GM19351 (cell line): ENCODE measurements around the gene APBB2.
A peak's percentile ranks its signal among the peaks of the same experiment; 100 is the strongest.
"Not testable (repeated sequence)": the region's sequence is repeated elsewhere in the genome, so short reads cannot be mapped to it uniquely, and the experiment has no call there.

ENCODE experiments used
- ATAC-seq: cut with Tn5 transposase; IDR thresholded peaks from one replicate; pipeline ENCODE4 v1.9.1; 2021; ENCODE audit warnings: mild to moderate bottlenecking, moderate library complexity; ENCODE audit not compliant: unreplicated experiment

Gene APBB2

DNA sequence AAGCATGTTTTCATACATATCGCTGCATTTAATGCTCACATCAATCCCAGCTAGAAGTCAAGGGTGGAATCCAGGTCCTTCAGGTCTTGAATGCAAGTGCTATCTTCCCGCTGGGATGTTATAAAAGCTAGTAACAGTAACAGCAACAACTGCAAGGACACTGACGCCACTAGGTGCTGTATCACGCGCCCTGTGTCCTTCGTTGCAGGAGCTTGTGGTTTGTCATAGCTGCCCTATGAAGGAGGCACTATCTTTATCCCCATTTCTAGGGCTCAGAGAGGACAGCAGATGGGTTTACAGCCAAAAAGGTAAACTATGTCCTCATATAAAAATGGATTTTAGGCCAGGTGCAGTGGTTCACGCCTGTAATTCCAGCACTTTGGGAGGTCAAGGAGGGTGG, 261.7 kb downstream of the APBB2 start:
- no peak for ATAC-seq

DNA sequence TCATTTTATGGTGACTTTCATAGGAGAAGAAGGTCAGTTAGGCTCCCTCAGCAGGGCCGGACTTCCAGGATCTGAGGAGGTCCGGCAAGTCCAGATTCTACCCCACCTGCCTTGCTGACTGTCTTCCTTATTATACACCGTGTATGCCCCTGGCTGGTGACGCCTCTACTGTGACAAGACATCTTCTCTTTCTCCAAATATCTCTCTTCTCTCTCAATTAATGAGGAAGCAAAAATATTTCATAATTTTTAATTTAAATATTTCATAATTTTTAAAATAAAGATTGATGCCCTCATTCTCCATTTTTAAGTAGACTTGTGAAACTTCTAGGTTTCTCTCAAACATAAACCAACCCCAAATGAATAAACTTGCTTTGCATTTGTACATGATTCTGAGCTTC, 262.1 kb downstream of the APBB2 start:
- ATAC-seq = no peak

- no peak for ATAC-seq
Measured at GRCh38 chr4:40951026-40951425, 263.3 kb downstream of the APBB2 start.

DNA sequence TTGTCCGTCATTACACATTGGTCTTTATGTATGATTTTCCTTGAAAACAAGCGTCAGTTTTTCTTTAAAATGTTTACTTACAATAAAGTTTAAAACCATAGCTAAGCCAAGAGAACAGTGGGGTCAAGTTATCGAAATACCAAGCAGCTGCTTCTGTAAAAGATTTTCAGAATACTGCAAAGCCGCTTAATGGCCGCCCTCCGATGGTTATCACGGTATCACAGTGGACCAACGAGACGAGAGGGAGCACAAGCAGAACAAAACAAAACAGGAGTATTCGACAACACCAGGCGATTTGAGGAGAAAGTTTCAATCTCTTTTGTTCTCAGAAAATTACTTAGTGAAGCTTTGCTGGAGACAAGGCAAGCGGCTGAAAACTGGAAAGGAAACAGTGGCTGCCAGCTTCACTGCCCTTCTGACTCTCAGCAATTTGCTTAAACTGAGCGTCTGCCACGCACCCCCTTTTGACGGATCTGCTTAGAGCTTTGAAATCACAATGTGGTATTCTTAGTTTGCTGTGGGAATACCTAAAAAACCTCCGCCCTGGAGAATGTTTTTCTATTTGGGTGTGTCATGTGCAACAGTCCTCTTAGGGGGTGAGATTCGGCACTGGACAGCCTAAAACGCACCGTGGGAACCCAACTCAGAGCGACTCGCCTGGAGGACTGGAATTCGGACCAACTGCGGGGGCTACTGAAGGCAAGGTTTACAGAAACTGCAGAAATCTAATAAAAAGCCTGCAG, 264.8 kb downstream of the APBB2 start:
- no peak for ATAC-seq

GRCh38 chr4:40948014-40948413, 266.3 kb downstream of the APBB2 start:
- ATAC-seq = no peak

DNA sequence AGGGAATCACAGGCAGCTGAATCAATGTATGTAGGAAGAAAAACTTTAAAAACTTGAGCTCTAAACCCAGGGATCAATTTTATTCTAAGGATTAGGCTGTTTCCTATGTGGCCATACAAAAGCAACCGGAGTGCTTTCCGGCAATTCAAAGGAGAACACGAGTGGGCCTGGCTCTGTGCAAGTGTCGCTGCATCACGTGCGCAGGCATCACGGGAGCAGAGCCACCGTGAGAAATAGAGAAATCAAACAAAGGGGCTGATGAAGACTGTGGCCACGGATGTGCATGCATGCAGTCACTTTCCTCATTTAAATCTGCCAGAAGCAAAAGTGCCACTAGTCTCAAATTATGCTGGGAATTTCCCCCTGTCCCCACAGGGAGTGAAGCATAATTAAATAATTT, 267.7 kb downstream of the APBB2 start:
- ATAC-seq = no peak

DNA sequence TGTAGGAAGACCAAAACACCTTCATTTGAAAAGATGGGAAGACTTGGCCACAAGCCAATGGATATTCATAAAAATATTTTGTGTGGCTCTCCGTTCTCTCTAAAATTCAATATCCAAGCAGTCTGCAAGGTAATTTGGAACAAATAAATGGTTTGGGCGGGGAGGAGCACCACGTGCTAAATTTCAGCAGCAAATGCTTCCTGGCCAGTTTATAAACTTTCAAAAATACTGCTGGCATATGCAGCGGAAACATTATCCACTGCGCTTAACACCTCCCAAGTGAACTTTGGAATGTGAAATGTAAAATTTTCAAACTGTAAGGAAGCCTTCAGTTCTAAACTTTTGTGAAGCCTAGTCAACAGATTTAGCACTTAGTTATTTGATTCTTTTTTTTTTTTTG, 273.6 kb downstream of the APBB2 start:
- ATAC-seq = no peak

DNA sequence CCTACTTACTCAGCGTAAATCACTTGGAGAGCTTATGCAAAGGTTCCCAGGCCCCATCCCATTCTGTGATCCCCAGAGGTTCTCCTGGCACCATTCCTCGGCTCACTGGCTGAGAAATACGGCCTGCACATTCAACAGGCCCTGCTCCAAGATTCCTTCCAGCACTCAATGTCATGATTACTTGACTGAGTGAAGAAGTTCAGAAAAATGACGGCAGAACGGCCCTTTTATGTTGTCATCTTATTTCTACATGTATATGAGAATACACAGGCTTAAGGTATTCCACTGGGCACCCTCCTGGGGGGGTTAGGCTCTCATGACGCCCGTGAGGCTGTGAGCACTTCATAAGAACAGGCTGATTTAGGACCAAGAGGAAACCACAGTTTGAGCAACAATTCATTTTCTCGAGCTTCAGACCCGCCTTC, 274.0 kb downstream of the APBB2 start:
- ATAC-seq = no peak

GRCh38 chr4:40939856-40940255, 274.5 kb downstream of the APBB2 start:
- no peak for ATAC-seq

DNA sequence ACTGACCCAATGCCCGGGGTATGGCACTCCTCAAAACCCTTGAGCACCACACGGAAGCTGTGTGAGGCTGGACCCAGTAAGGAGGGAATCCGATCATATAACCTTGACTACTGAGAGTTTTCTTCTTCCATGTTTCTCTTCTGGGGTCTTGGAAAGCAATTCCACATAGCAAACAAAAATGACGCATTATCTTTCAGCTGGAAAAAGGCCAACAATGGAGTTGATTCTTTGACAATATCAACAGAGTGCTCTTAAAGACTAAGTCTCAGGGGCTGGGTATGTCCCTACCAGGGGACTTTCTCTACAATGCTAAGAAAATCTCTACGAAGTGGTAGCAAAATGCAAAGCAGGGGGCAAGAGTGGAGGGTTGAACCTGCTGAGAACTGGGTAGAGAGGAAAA, 276.0 kb downstream of the APBB2 start:
- no peak for ATAC-seq

DNA sequence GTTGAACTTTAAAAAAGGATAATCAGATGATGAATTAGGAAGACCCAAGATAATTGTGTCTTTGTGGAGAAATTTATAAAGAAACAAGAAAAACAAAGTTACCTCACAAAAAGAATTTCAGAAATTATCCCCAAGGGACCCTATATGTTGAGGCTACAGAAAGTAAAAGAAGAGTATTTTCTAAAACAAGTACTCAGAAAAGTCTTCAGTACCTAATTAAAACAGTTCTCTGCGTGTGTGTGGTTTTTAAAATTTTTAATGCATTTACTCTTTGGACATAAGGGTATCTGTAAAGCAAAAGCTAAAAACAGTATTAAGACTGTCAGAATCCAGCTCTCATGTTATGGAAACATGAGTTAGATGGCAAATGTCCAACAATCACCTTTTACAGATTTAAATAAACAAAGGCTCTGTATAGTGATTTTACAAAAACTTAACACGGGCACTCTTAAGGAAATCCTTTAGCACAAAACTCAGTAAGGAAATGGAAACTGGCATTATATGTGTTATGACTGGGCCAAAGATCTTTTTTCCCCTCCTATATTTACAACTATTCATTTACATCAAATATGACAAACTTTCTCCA, 277.1 kb downstream of the APBB2 start:
- no peak for ATAC-seq

GRCh38 chr4:40934676-40935075, 279.7 kb downstream of the APBB2 start:
- ATAC-seq = no peak

DNA sequence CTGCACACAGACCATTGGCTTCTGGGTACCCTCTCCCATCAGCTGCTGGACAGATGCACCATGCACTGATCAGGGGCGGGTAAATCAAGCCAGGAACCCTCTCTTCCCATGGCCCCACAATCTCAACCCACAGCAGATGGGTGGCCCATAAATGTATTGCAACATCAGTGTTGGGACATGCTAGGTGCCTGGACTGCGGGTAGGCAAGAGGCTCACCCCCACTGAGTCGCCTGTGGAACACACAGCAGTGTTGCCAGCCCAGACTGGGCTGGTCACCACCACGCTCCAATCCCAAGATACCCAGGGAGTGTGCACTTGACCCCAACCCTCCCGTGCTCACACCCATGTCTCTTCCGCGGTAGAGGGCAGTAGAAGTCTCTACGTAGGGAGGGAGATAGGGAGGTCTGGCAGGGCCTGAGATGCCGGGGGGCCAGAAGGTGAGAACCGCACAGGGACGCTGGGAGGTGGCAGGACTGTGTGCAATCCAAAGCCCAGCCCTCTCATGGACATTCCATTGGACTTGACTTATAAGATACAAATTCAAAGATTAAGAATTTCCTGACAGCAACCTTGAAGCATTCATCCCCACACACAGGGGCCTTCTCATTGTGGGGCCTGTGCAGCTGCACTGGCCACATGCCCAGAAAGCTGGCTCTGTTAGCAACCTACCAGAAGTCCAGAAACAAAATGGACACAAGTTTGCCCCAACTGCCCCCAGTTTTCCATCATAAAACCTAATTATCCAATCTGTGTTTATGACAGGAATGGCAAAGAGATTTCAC, 280.9 kb downstream of the APBB2 start:
- no peak for ATAC-seq

DNA sequence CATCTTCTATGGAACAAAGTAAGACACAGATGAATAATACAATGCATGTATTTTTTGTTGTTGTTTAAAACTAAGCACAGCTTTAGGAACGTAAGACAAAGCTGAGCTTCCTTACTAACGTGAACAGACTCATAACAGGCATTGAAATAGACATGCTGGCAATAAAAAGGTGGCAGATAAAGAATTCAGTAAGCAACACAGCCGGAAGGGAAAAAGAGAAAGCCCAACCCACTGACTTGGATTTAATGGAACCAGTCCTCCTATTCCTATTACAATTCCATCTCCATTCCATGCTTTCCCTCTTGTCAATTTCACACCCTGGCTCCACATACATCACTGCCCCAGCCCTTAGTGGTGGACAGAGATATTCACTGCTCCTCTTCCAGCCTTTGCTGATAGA, 282.5 kb downstream of the APBB2 start:
- no peak for ATAC-seq

DNA sequence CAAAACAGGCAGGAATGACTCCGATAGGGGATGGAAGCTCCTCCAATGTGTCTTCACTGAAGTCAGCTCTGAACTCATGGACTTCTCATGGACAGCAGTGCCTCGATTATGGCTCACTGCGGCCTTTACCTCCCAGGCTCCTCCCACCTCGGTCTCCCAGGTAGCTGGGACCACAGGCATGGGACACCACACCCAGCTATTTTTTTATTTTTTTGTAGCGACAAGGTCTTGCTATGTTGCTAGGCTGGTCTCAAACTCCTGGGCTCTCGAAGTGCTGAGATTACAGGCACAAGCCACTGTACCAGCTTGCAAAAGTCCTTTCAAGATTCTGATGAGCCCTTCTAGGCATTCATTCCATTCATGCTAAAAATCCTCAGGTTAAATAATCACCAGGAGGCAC, 283.1 kb downstream of the APBB2 start:
- no peak for ATAC-seq

DNA sequence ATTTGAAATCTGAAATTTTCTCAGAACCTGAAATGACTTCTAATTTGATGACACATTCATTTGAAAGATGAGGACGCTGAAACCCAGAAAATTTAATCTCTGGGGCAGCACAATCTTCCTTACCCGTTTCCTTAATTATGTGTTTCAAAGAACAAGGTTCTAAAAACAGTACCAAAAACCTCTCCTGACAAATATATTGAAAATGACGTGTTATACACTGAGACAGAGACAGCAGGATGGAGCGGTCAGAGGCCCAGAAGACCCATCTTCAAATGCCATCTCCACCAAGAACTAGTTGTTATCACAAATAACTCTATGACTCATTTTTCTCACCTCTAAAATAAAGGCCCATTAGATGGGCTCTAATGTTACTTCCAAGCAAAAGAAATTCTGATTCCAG, 287.3 kb downstream of the APBB2 start:
- ATAC-seq = no peak

GRCh38 chr4:40924793-40925117, 289.6 kb downstream of the APBB2 start:
- ATAC-seq = no peak

DNA sequence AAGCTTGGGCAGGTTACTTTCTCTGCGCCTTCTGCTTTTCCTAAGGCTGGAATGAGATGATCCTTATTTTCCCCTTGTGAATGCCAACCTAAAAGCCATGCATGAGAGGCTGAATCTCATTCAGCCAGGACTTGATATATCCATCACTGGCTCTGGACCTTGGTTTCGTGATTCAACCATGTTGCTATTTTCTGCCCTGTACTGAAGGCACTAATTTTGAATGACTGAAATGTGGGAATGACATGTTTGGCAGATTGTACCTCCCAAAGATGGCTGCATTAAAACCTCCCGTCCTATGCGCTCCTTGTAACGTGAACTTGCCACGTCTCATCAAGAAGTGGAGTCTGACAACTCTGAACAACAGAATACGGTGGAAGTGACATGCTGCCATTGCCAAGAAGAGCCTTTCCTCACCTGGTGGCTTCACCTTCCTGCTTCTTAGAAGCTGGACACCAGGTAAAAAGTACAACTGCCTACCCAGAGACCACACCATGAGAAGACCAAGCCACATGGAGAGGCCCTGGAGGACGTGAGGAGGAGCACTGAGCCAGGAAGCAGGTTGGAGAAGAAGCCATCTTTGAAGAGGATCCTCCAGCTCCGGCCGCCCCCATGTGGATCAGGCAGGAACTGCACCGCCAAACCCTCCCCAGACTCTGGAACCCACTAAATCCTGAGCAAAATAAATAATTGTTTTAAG, 290.1 kb downstream of the APBB2 start:
- ATAC-seq = peak; percentile 93

DNA sequence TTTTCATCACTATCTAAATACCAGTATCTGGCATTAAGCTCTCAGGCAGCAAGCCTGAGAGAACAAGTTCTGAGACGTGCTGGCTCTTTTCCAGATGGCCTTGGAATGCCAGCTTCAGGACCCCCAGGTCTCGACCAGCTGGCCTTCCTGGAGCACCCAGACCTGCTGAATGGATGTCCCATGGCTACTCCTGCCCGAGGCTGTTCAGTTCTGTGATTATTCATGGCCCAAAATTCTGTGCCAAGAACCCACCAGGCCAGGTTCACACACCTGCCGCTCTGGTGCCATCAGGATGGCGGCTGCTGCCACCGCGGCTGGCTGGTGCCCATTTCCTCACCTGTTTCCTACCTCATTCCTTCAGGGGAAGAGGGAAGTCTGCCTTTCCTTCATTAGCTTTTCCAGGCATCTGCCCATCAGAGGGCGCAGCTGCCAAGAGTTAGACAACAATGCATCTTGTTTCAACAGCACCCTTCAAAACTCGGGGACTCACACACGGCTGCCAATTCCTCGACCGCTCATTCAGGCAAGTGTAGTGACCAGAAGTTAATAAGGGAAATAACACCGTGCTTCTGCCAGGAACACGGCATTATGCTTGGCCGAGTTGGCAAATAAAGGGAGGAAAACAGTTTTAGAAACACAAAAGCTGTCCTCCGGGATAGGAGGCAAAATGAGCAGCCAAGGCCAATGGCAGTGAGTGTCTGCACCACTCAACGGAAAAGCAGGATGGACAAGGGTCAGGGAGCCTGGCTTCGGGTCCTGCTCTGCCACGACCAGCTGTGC, 290.8 kb downstream of the APBB2 start:
- no peak for ATAC-seq

GRCh38 chr4:40919976-40920375, 294.4 kb downstream of the APBB2 start:
- ATAC-seq = not testable (repeated sequence)

- no peak for ATAC-seq
Measured at GRCh38 chr4:40918330-40918729, 296.0 kb downstream of the APBB2 start.
